ENCODE measurements around the gene POFUT2. TPM values are rescaled to one million over a fixed set of nuclear protein-coding genes. Genes with fewer than 3 reads are reported as not detected.

The POFUT2 gene
- polyA plus RNA-seq, 2 of the 4 experiments (the other 2 are of a cell fraction) = 10.7 to 16.6 TPM

DNA sequence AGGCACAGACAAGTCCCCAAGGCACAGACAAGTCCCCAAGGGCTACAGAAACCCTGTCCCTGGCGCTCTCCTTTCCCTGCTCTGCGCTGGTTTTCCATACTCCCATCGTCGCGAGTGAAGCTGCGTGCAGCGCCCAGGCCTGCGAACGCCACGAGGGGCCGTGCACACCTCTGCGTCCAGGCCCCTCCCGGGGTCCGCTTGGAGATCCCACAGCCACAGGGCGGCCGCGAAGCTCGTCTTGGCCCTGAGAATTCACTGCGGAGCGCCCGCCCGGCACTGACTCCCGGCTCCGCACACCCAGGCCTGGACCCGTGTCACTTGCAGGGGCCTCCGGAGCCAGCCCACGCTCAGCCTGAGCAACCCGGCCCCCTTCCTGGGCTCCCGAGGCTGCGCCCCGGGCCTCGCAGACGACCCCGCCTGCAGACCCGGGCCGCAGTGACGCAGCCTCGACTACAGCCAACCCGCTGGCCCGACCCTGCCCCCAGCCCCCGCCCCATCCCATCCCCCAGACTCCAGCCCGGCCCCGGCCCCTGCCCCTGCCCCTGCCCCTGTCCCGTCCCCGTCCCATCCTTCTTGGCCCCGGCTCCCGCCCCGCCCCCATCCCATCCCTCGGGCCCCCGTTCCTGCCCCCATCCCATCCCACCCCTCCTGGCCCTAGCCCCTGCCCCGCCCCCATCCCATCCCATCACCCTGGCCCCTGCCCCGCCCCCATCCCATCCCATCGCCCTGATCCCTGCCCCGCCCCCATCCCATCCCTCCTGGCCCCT is 841 bp downstream of the POFUT2 start:
- H3K27ac ChIP-seq = peak overlapping the region; percentile 86 to 94; a peak in 5 of 6 replicates
- H3K9me3 ChIP-seq = no peaks in the 10 kb centered on the region
- DNase-seq (ENCODE audit: low read depth in 1 of 2, low spot score in 1 of 2) = no peak
- no peak for FAIRE-seq
- peaks cover 6% of the 10 kb centered on the region; the same call in 1 of the 3 replicates for H3K4me1 ChIP-seq
- WGBS (ENCODE audit: missing lambda C conversion rate) = 84% methylated on average over 14 of the region's 54 CpGs
- H3K4me3 ChIP-seq = peak overlapping the region; percentile 86
- POLR2A ChIA-PET = no interaction called here
- TF ChIP-seq E2F6 (IDR thresholded peaks at IDR 0.05; ENCODE audit: borderline replicate concordance, low read depth) (no peak), HOXA7 (CRISPR knock-in tag; IDR thresholded peaks at IDR 0.05) (no peak), PHF8 (IDR thresholded peaks at IDR 0.05; ENCODE audit: borderline replicate concordance, low read depth) (no peak), ESRRA (IDR thresholded peaks at IDR 0.05; ENCODE audit: borderline replicate concordance, low read length) (no peak)
- peak overlapping the region; percentile 70 for H3K4me2 ChIP-seq
- CTCF ChIA-PET = interaction anchor here (0.9 kb wide), 1 partner anchor 147 kb away, joined by 3 read pairs; no protein-coding TSS in a partner anchor
- ATAC-seq = no peak

- no peak overlapping the region for H3K4me3 ChIP-seq
- no peak for FAIRE-seq
- CTCF ChIA-PET = interaction anchor here (2.4 kb wide), 1 partner anchor 154 kb away, joined by 7 read pairs; no protein-coding TSS in a partner anchor
- TF ChIP-seq EHF (CRISPR knock-in tag; IDR thresholded peaks at IDR 0.05) (no peak), FOSB (CRISPR knock-in tag; IDR thresholded peaks at IDR 0.05) (no peak), POLR2AphosphoS2 (conservative IDR thresholded peaks at IDR 0.05; ENCODE audit: low read length) (no peak), BHLHE40 (IDR thresholded peaks at IDR 0.05; ENCODE audit: low read depth, low read length) (no peak), ATOH8 (CRISPR knock-in tag; IDR thresholded peaks at IDR 0.05; ENCODE audit: low read depth) (no peak), NR3C1 (IDR thresholded peaks at IDR 0.05) (no peak), MAFK (IDR thresholded peaks at IDR 0.05; ENCODE audit: partially characterized antibody) (no peak), JUN (IDR thresholded peaks at IDR 0.05) (no peak), CHD2 (IDR thresholded peaks at IDR 0.05; ENCODE audit: low read length, partially characterized antibody) (no peak), RAD21 (conservative IDR thresholded peaks at IDR 0.05 in 1 of 2, IDR thresholded peaks at IDR 0.05 in 1 of 2) (no peak), KDM5A (IDR thresholded peaks at IDR 0.05) (no peak), SREBF2 (IDR thresholded peaks at IDR 0.05) (no peak), USF2 (IDR thresholded peaks at IDR 0.05) (no peak), EP300 (IDR thresholded peaks at IDR 0.05) (no peak), ZC3H11A (IDR thresholded peaks at IDR 0.05) (no peak), FOSL2 (IDR thresholded peaks at IDR 0.05) (no peak), FOSL2 (CRISPR knock-in tag; IDR thresholded peaks at IDR 0.05) (no peak), RNF2 (IDR thresholded peaks at IDR 0.05; ENCODE audit: borderline replicate concordance, low read depth) (no peak)
- TF ChIP-seq, protein P1, sequence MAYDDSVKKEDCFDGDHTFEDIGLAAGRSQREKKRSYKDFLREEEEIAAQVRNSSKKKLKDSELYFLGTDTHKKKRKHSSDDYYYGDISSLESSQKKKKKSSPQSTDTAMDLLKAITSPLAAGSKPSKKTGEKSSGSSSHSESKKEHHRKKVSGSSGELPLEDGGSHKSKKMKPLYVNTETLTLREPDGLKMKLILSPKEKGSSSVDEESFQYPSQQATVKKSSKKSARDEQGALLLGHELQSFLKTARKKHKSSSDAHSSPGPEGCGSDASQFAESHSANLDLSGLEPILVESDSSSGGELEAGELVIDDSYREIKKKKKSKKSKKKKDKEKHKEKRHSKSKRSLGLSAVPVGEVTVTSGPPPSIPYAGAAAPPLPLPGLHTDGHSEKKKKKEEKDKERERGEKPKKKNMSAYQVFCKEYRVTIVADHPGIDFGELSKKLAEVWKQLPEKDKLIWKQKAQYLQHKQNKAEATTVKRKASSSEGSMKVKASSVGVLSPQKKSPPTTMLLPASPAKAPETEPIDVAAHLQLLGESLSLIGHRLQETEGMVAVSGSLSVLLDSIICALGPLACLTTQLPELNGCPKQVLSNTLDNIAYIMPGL (CRISPR knock-in tag; IDR thresholded peaks at IDR 0.05; ENCODE audit: borderline replicate concordance) = no peak
- TF ChIP-seq, protein P2, sequence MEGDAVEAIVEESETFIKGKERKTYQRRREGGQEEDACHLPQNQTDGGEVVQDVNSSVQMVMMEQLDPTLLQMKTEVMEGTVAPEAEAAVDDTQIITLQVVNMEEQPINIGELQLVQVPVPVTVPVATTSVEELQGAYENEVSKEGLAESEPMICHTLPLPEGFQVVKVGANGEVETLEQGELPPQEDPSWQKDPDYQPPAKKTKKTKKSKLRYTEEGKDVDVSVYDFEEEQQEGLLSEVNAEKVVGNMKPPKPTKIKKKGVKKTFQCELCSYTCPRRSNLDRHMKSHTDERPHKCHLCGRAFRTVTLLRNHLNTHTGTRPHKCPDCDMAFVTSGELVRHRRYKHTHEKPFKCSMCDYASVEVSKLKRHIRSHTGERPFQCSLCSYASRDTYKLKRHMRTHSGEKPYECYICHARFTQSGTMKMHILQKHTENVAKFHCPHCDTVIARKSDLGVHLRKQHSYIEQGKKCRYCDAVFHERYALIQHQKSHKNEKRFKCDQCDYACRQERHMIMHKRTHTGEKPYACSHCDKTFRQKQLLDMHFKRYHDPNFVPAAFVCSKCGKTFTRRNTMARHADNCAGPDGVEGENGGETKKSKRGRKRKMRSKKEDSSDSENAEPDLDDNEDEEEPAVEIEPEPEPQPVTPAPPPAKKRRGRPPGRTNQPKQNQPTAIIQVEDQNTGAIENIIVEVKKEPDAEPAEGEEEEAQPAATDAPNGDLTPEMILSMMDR (IDR thresholded peaks at IDR 0.05) = no peak
- WGBS (ENCODE audit: missing lambda C conversion rate) = 91% methylated on average over 27 of the region's 28 CpGs
- no peak overlapping the region for H3K27ac ChIP-seq
- no peak for ATAC-seq
- H3K4me2 ChIP-seq = no peak overlapping the region
- POLR2A ChIA-PET = no interaction called here
- no peaks in the 10 kb centered on the region for H3K9me3 ChIP-seq
- DNase-seq (ENCODE audit: low read depth in 1 of 2, low spot score in 1 of 2) = no peak
- peaks cover 5% of the 10 kb centered on the region; the same call in 1 of the 3 replicates for H3K4me1 ChIP-seq
Measured at GRCh38 chr21:45285266-45285931, 2.3 kb downstream of the POFUT2 start.
